Spinal cord (tissue), 10 donors: ENCODE data around the gene NRM. TPM values are rescaled to one million over a fixed set of nuclear protein-coding genes. Genes with fewer than 3 reads are reported as not detected.

Source experiments
- DNase-seq, 6 donors: peaks; one replicate each; pipeline versions ENCODE4 v3.0.0 to v3.0.0-alpha.2; 2013 to 2015; ENCODE audit warnings: low spot score in 6 of 6, low read depth in 4 of 6
- H3K27ac ChIP-seq: one replicate; pipeline ENCODE4 v1.5.1; 2013; ENCODE audit warnings: low read depth, low read length, control low read depth
- H3K27me3 ChIP-seq: one replicate; pipeline ENCODE4 v1.6.1; 2013; ENCODE audit warnings: low read length; ENCODE audit not compliant: control insufficient read depth, insufficient read depth
- H3K36me3 ChIP-seq: one replicate; pipeline ENCODE4 v1.6.1; 2013; ENCODE audit warnings: low read length; ENCODE audit not compliant: control insufficient read depth, insufficient read depth
- H3K4me1 ChIP-seq: one replicate; pipeline ENCODE4 v1.6.1; 2013; ENCODE audit warnings: low read length; ENCODE audit not compliant: control insufficient read depth, insufficient read depth
- H3K4me3 ChIP-seq: one replicate; pipeline ENCODE4 v1.5.1; 2013; ENCODE audit warnings: low read depth, low read length, control low read depth
- H3K9me3 ChIP-seq: one replicate; pipeline ENCODE4 v1.6.1; 2013; ENCODE audit warnings: low read length; ENCODE audit not compliant: control insufficient read depth, insufficient read depth
- WGBS: methylation state at CpG from one replicate; pipeline ENCODE4 v1.1.5; 2013; ENCODE audit warnings: missing lambda C conversion rate; ENCODE audit not compliant: insufficient coverage; 5-methylcytosine and 5-hydroxymethylcytosine counted together
- long read RNA-seq, 4 donors: transcript quantifications; one replicate each; lab custom pipeline, GENCODE V29; 2026
- polyA plus RNA-seq, 2 donors: library from polyadenylated mRNA; unstranded; fragments of 120-200 nt; gene quantifications; one replicate each; pipeline ENCODE4 v1.2.1, GENCODE V29; 2013; ENCODE audit not compliant: insufficient read length in 2 of 2
- total RNA-seq, 2 donors: library from RNA; depleted of rRNA in 1 of 2; stranded (reverse); fragments of 120-200 nt in 1 of 2; fragments of >200 nt in 1 of 2; gene quantifications; one replicate each; pipeline versions ENCODE4 v1.2.3 to v1.2.4, GENCODE V29; 2013 to 2014
- donor health status: healthy.

Gene NRM
- 1 to 10 TPM; 1.9 to 7.3 TPM for total RNA-seq
- 10 to 100 TPM; 19.8 to 23.6 TPM for polyA plus RNA-seq
- long read RNA-seq, donor 1, partial matches to known transcripts = 12 of 16 reads
- long read RNA-seq, donor 1, other reads (novel, unspliced or antisense) = 0 of 16 reads
- long read RNA-seq, donor 2, partial matches to known transcripts = 7 of 8 reads
- long read RNA-seq, donor 2, other reads (novel, unspliced or antisense) = 0 of 8 reads
- long read RNA-seq, donor 3, transcript NRM-203 (4 exons, 1,734 nt) = major isoform, 6 of 8 reads
- long read RNA-seq, donor 3, partial matches to known transcripts = 0 of 8 reads
- long read RNA-seq, donor 3, other reads (novel, unspliced or antisense) = 0 of 8 reads
- long read RNA-seq, donor 4, transcript NRM-203 (4 exons, 1,734 nt) = major isoform, 10 of 41 reads
- long read RNA-seq, donor 4, partial matches to known transcripts = 22 of 41 reads
- long read RNA-seq, donor 4, other reads (novel, unspliced or antisense) = 0 of 41 reads

DNA sequence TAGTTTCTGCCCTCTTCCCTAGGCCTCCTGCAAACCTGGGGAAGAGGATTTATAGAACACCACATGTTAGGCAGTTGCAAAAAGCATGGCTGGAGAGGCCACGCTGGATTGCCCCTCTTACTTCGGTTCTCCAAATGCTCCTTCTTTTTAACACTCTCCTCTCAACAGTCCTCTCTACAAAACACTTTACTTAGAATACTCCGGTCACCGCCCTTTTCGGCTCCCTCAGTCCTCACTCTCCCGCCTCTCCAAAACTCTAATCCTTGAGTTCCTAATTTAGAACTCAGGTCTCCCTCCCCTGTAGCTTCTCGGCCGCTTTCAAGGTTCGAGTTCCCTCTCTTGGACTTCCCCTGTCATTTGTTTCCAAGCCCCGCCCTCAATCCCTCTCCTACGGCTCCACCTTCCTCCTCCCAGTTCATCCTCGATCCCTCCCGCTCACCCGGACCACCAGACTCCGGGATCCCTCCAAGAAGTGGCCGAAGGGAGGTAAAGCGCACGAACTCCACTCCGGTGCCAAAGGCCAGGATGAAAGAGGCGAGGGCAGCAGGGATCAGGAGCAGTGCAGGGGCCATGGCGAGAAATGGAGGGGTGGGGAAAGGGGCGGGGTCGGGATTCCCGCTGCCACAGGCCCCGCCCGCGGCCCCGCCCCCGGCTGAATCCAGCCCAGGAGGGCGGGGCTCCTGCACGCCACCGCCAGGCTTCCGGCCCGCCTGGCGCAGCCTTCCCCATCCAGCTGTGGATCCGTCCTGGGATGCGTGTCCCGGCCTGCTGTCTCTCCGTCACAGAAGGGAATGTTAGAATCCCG lies at the start of gene NRM:
Gene NRM, minus strand, starts transcription at position 582 of the 805 bp plus-strand sequence. Its CDS starts 10 bp downstream, at position 572.
- WGBS = 0% methylated on average over 39 of the region's 40 CpGs
- peak within 1 kb of the TSS; percentile 95 for H3K4me3 ChIP-seq
- peaks cover 42% of the 10 kb centered on the region for H3K4me1 ChIP-seq

DNA sequence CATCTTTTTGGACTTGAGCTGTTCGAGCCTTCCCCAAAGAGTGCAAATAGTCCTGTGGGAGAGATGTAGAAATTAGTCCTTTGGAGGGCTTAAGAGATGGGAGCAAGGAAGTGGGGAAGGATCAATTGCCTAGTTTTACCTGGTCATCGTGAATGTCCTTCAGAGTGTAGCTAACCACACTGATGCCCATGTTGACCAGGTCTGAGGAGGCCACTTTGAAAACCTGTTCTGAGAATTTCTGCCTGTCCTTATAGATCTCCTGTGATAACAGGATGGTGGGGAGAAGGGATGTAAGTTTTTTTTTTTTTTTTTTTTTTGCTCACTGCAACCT lies 49.7 kb upstream of the NRM start:
- Histone ChIP-seq H3K4me1 (peaks cover 43% of the 10 kb centered on the region), H3K4me3 (no peak overlapping the region), H3K36me3 (peaks cover 44% of the 10 kb centered on the region), H3K9me3 (no peaks in the 10 kb centered on the region), H3K27me3 (no peaks in the 10 kb centered on the region), H3K27ac (no peak overlapping the region)
- WGBS = 100% methylated on average over 2 of the region's 2 CpGs
- DNase-seq = no peak

More for the DNA sequence above, at the start of gene NRM:
- Histone ChIP-seq H3K36me3 (peaks cover 3% of the 10 kb centered on the region), H3K27me3 (no peaks in the 10 kb centered on the region), H3K9me3 (no peaks in the 10 kb centered on the region), H3K27ac (peak within 1 kb of the TSS; percentile 93)
- DNase-seq = peak; percentile 72 to 95 (median 84)

GRCh38 chr6:30738532-30738931 lies 47.7 kb upstream of the NRM start:
- peaks cover 26% of the 10 kb centered on the region for H3K4me1 ChIP-seq
- H3K27me3 ChIP-seq = no peaks in the 10 kb centered on the region
- DNase-seq = no peak
- H3K4me3 ChIP-seq = no peak overlapping the region
- peaks cover 60% of the 10 kb centered on the region for H3K36me3 ChIP-seq
- 74% methylated on average over 5 of the region's 6 CpGs for WGBS
- no peaks in the 10 kb centered on the region for H3K9me3 ChIP-seq
- H3K27ac ChIP-seq = no peak overlapping the region

GRCh38 chr6:30735668-30736314 lies 45.0 kb upstream of the NRM start:
- H3K27ac ChIP-seq = no peak overlapping the region
- H3K36me3 ChIP-seq = peaks cover 80% of the 10 kb centered on the region
- no peaks in the 10 kb centered on the region for H3K9me3 ChIP-seq
- DNase-seq = no peak
- no peaks in the 10 kb centered on the region for H3K27me3 ChIP-seq
- peaks cover 5% of the 10 kb centered on the region for H3K4me1 ChIP-seq
- WGBS = 97% methylated on average over 5 of the region's 8 CpGs
- H3K4me3 ChIP-seq = no peak overlapping the region

- no peak for DNase-seq
- Histone ChIP-seq H3K9me3 (no peaks in the 10 kb centered on the region), H3K36me3 (peaks cover 88% of the 10 kb centered on the region), H3K4me3 (no peak overlapping the region), H3K4me1 (peaks cover 9% of the 10 kb centered on the region), H3K27ac (no peak overlapping the region), H3K27me3 (no peaks in the 10 kb centered on the region)
- 95% methylated on average over 8 of the region's 12 CpGs for WGBS
These were observed 41.6 kb upstream of the NRM start for GRCh38 chr6:30732237-30732943.

GRCh38 chr6:30730601-30731435 lies 40.0 kb upstream of the NRM start:
- DNase-seq = peak in 2 of 6 donors; percentile 62 to 81
- peaks cover 9% of the 10 kb centered on the region for H3K4me1 ChIP-seq
- no peak overlapping the region for H3K27ac ChIP-seq
- peaks cover 87% of the 10 kb centered on the region for H3K36me3 ChIP-seq
- no peak overlapping the region for H3K4me3 ChIP-seq
- no peaks in the 10 kb centered on the region for H3K9me3 ChIP-seq
- no peaks in the 10 kb centered on the region for H3K27me3 ChIP-seq
- 58% methylated on average over 19 of the region's 30 CpGs for WGBS

- H3K27me3 ChIP-seq = no peaks in the 10 kb centered on the region
- H3K4me1 ChIP-seq = peaks cover 20% of the 10 kb centered on the region
- no peaks in the 10 kb centered on the region for H3K9me3 ChIP-seq
- 50% methylated on average over 3 of the region's 7 CpGs for WGBS
- peaks cover 84% of the 10 kb centered on the region for H3K36me3 ChIP-seq
- no peak overlapping the region for H3K4me3 ChIP-seq
- H3K27ac ChIP-seq = no peak overlapping the region
- DNase-seq = peak in 1 of 6 donors; percentile 5
These were observed 37.3 kb upstream of the NRM start for GRCh38 chr6:30727920-30728553.
